ENCODE measurements around the gene HEPHL1.

Gene HEPHL1

DNA sequence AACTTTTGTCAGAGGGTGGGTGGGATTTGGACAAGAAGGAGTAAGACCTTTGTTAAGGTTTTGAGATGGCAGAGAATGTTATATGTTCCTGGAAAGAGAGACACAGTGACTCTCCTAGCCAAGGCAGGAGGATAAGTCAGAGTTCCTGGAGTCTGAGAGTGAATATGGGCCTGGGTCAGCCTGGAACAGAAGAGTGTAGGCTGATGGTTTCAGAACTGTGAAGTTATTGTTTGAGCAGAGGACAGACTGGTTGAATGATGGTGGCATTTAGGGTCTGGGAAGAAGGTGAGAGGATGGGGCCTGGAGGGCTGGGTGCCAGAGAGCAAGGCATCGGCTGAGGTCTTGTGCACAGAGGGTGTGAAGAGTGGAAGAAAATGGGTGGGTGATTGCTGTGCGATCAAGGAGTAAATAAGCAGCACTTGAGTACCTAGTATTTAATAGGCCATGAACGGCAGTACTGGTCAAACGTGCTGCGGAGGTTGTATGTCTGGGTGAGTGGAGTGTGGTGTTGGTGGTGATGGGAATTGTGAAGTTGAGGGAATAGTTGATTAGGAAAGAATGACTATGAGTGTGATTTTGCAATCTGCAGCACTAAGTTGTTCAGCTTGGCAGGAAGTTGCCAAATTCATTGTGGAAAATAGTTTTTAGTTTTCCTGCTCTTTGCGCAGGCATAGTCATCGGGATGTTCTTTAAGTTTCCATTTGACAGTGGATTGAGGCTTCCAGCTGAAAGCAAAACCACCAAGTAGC is 109.3 kb downstream of the HEPHL1 start:
- no peak for DNase-seq (ENCODE audit: low read depth in 2 of 2)

DNA sequence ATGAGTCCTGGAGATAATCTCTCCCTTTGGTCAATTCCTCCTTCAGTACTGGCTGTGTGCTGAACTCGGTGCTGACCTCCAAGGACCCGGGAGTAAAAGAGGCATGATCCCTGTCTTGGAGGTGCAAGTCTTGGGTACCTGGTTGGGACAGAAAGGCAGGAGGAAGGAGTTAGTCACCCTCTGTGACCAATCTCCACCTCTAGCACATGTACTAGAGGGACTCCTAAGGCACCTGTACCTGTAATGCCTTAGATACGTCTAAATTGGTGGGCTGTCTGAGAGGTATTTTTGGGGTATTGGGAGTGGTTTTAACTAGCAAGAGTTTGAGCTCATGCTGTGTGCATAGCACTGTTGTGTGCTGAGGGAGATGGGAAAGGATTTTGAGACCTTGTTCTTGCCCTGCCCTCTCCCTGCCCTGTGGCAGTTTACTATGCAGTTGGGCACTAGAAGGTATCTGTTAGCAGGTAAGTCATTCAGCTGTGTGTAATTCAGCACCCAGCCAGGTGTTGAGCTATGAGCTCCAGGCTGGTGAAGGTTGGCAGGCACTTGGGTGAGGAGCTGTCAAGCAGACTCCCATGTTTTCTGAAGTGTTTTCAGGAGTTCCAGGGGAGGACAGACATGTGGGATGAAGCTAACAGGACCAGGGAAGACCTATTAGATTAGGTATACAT is 110.0 kb downstream of the HEPHL1 start:
- DNase-seq (ENCODE audit: low read depth in 2 of 2) = no peak

DNA sequence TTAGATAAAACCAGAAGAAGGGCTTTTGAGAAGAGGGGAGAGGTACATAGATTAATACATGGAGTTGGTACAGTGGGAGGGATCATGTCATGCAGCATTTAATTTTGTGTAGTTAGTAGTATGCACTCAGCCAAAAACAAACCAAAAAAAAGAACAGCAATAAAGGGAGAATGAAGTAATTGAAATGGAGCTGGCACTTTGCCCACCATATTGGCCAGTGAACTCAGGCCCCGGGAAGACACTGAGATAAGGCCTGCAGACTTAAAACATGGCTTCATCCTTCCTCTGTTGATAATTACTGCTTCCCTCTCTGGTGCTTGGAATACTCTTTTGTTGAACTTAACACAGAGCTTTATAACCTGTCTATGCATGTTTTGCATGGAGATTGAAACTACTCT is 110.6 kb downstream of the HEPHL1 start:
- DNase-seq (ENCODE audit: low read depth in 2 of 2) = no peak

DNA sequence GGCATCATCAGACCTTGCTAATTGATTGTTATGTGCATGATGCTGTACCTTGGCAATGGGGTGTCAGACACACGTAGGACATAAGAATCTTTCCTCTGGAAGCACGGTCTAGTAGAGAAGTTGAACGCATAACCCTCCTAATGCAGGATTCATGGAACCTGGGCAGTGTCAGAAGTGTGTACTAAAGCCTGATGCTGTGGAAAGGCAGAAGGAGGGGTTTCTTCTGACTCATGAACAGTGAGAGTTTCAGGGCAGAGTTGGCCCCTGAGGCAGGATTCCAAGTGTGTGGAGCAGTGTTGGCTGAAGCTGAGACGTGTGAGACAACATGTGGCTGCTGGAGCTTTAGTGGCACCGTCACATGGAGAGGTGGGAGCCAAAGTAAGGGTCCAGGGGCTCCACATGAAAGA is 111.0 kb downstream of the HEPHL1 start:
- DNase-seq (ENCODE audit: low read depth in 2 of 2) = no peak

DNA sequence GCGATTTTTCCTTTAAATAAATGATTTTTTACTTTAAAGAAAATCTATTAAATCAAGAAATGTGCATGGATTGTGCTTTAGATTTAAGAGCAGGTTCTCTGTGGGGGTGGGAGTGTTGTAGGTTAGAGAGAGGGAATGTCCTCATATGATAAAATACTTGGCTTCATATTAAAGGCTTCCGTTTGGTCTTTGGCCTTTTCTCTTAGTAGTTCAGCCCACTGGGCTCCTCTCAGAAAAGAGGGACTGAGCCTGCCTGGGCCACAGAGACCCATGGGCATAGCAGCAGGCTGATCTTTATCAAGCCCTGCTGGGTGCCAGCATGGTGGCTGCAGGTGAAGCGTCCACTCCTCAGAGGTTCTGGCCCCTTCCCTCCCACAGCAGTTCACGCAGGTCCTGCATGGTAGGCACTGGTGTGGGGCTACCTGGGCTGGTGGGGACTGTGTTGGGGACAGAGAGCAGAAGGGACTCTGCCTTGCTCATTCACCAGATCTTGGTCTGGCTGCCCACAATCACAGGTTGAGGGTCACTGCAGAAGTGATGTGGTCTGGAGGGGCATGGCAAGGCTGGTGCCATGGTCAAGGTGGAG is 111.8 kb downstream of the HEPHL1 start:
- DNase-seq (ENCODE audit: low read depth in 2 of 2) = no peak

DNA sequence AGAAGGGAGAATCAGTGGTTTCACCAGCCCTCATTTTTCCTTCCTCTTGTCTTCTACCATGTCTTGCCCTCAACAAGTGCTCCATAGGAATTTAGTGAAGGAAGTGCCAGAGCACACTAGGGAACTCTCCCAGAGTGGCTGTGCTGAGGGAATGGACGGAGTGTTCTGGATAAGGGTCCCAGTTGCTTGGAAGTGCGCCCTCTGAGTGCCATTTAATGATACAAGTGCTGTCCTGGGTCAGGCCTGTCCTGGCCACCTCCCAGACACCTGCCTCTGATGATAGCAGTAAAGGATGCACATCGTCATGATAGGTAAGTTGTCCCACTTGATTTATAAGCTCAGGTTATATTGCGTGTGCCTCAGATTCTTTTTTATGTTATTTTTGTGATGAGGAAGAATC is 112.6 kb downstream of the HEPHL1 start:
- DNase-seq (ENCODE audit: low read depth in 2 of 2) = no peak

DNA sequence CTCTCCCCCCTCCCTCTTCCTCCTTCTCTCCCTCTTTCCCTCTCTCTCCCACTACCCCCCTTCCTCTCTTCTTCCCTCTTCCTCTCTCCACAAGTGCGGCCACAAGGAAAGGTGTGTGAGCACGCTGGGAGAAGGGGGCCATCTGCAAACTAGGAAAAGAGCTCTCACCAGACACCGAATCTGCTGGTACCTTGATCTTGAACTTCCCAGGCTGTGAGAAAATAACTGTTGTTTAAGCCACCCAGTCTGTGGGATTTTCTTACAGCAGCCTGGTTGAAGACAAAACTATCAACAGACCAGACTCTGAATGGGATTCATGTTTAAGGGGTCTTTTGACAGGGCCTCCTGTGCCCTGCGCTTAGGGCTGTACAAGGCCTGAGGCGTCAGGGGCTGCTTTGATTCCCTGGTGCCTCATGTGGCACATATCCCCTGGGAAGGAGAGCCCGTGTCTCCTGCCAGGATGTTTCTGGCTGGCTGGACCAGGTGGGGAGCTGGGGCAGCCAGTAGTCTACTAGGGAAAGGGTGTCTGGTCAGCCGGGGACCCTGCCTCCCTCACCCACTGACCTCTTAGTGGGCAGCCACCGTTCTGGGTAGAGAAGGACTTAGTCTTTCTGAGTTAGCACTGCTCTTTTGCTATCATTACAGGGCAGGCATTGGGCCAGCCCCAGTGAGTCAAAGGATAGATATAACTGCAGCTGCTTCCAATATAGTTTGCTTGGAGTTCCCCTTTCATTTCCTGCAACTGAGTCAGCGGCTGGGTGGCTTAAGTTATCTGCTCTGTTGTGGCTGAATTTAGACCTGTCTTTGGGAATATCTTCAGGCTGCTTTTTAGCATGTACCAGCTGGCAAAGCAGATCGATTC is 113.7 kb downstream of the HEPHL1 start:
- no peak for DNase-seq (ENCODE audit: low read depth in 2 of 2)

DNA sequence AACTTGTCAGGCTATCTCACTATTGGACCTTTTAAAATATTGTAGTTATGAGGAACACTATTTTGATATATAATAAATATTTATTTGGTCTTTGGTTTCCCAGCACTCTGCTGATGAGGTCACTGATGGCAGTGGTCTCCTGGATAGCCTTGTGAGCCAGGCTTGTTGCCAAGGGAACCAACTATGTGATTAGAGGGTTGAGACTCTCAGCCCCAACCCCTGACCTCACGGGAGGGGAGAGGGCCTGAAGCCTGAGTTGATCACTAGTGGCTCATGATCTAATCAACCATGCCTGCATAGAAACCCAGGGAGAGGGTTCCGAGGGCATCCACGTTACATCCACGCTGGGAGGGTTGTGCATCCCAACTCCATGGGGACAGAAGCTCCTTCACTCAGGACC is 118.3 kb downstream of the HEPHL1 start:
- DNase-seq (ENCODE audit: low read depth in 2 of 2) = no peak

DNA sequence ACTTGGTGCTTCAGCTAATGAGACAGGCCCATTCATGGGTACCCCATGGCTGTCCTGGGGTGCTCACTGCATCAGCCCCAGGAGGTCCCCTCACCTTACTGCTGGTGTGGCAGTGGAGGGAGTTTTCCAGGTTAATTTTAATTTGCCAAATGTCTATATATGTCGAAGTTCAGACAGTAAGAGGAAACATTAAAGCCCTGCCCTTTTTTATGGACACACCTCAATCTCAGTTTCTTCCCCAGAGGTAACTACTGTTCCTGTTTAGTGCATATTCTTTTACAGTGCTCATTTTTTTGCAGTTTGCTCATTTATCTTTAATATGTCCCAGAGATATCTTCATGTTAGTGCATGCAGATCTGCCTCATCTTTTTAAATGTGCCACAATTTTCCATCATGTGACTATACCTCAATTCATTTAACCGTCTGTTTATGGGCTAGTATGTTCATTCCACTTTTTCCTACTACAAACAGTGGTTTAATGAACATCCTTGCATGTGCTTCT is 119.1 kb downstream of the HEPHL1 start:
- DNase-seq (ENCODE audit: low read depth in 2 of 2) = no peak

DNA sequence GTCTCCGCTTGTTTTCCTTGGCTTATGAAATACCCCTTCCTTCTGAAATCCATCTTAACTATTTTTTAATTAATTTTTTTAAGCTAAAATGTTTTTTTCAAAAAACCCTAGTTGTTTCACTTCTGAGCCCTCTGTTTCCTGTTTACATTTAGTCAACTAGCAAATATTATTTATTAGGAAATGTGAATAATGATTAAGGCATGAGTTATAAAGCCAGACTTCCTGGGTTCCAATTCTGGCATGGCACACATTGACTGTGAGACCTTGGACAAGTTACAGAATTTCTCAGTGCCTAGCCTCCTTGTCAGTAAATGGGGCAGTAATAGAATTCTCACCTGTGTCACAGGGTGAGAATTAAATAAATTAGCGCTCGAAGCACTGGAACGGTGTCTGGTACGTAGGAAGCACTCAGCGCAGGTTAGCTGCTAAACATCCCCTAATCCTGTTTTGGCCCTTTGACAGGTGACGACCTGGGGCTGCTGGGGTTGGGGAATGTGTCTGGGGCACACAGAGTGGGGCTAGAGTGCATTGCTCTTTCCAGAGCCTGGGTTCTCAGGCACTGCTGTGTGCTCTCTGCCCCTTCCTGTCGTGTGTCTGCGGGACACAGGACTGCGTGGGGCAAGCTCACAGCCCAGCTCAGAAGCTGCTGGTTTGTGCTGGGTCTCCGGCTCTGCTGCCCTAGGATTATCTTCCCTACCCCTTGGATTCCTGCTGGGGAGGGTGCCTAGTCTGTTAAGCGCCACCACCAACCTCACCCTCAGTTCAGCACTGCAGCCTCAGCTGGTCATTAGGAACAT is 120.6 kb downstream of the HEPHL1 start:
- no peak for DNase-seq (ENCODE audit: low read depth in 2 of 2)

DNA sequence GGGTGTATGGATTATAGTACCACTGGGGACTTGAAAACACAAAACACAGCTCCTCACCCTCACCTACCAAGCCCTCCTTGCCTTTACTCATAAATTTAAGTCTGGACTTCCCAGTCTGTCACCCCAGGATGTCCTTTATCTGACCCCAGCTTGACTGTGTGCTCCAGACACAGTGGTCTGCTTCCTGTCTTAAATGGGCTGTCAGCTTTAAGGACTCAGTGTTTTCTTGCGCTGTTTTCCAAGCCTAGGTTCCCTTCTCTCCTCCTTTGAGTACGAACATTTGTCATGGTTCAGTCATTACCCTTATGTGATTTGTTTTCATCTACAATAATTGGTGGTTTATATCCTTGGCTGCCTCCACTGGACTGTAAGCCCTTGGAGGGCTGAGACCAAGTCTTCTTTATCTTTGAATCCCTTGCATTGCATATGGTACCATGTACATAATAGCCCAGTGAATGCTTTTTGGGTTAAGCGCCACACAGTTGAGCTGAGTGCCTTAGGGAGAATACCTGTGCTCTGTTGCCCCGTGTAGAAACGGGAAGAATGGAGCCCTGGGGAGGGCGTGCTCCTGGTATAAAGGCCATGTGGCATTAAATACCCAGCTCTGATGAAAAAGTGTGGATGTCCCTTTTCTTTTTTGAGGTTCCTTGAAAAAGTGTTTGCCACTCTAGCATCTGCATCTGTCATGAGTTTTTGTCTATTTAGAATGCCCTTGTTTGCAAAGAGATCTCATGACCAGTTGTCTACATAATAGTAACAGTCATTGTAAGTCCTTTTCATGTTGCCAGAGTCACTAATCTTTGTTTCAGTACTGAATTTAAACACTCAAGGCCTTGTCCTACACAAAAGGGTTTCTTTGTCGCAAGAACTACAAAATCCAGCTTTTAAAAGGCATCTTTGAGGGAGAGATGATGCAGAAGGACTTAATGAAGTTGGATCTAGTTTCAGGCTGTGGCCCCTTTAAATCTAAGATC is 121.4 kb downstream of the HEPHL1 start:
- no peak for DNase-seq (ENCODE audit: low read depth in 2 of 2)

DNA sequence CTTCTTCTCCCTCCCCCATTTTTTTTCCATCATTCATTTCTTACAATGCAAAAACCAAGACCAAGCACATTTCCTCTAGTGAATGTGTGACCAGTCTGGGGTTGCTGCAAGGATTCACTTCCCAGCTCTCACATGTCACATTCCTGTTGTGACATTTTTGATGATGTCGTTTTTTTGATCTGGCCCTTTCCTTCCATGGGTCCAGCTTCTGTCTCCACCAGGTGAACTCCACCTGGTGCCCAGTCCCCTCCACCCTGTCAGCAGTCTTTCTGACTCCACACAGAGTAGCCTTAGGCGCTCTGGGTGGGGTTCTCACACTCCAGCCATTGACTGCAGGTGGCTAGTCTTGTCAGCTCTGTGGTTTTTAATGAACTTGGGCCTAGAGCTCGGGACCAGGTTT is 123.1 kb downstream of the HEPHL1 start:
- DNase-seq (ENCODE audit: low read depth in 2 of 2) = no peak

DNA sequence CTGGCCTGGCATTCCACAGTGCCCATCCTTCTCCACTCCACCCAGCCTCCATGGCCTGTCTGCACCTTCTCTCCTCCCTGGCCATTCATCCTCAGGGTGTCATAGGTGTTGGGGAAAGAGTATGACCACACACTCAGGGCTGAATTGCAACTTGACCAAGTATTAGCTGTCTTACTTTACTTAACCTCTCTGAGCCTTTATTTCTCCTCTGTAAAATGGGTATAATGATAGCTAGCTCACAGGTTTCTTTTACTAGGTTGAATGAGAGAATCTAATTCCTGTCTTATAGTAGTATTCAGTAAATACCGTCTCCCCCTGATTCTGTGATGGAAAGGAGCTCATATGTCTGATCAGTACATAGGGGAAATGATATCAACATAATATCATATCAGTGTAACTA is 123.5 kb downstream of the HEPHL1 start:
- no peak for DNase-seq (ENCODE audit: low read depth in 2 of 2)

DNA sequence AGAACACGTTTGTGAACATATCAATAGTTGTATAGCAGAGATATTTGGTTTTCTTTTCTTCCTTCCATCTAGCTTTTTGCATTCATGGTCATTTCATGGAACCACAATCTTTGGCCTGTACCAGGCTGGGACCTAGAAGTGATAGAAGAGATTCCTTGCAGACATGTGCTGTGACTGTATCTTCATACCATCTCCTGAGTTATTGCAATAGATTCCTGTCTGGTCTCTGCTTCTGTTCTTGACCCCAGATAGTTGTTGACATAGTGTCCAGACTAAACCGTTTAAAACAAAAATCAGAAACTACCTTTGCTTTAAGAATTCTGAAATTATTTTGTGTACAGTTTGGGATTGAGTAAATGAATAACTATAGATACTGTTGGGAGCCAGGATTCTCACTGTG is 124.3 kb downstream of the HEPHL1 start:
- DNase-seq (ENCODE audit: low read depth in 2 of 2) = no peak

DNA sequence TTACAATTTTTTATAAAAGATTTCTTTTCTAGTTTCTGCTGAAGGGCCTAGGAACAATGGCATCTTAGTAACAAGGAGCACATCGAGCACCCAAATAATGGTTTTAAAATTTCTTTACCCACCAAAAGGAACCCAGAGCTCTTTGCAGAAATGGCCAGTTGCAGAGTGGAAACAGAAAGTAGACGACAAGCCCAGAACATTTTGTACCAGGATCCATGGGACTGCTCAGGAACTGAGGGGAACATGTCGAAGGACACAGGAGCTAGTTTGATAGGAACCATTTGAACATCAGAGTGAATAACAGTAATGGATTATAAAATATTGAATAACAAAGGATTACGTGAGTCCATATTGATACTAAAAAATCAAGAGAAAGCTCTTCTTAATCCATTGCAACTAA is 124.8 kb downstream of the HEPHL1 start:
- no peak for DNase-seq (ENCODE audit: low read depth in 2 of 2)

DNA sequence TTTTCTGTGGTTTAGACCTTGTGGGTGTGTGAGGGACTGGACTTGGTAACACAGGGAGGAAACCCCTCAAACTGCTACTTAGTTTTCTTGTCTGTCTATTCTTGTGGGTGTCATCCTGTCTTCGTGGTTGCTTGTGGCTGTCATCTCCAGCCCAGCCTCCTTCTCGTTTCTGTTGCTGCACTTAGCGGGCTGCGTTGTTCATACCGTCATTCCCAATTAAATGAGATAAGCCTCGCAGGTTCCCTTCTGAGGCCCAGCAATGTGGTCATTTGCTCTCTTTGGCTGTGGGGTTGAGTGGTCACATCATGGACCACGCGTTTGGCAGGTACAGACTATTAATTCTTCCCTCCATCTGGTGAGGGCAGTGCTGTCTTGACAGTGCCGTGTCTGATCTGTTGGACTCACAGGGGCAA is 126.3 kb downstream of the HEPHL1 start:
- DNase-seq (ENCODE audit: low read depth in 2 of 2) = no peak

DNA sequence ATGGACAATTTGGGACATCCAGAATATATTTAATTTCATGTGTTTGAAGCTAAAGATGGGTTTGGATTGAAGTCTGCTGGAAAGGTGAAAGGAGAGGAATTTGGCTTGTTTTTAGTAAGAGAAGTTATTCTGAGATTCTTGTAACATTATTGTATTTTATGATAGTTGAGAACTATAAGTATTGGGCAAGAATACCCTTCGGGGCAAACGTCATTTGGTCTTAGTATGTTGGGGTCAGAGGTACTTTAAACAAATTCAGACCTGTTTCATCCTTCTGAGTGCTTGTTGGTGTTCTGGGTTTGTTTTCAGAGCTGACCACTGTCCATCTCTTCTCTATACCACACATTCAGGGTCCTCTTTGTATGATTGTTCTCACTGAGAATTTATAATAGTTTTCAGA is 127.0 kb downstream of the HEPHL1 start:
- no peak for DNase-seq (ENCODE audit: low read depth in 2 of 2)

DNA sequence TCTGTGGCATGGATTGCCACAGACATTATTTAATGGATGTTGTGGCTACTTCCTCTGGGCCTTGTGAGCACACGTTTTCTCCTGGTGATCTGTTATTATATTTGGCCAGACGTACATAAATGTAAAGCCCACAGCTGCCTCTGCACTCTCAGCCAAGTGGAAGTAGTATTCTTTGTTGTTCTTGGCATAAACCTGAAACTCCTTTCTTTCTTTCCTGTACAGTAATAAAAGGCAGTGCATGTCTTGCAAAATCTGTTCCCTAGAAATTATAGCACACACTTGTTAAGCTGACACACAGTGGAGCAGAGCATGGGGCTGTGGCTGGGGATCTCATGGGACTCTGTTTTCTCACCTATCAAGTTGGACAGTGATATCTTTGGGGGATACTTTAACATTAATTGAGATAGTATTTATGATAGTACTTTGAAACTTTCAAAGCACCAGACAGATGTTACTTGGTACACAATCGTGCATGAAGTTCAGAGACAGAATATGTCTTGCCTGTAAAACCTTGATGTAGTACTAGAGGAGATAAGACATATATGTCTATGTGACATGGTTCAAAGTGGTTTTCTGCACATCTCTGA is 128.4 kb downstream of the HEPHL1 start:
- no peak for DNase-seq (ENCODE audit: low read depth in 2 of 2)

DNA sequence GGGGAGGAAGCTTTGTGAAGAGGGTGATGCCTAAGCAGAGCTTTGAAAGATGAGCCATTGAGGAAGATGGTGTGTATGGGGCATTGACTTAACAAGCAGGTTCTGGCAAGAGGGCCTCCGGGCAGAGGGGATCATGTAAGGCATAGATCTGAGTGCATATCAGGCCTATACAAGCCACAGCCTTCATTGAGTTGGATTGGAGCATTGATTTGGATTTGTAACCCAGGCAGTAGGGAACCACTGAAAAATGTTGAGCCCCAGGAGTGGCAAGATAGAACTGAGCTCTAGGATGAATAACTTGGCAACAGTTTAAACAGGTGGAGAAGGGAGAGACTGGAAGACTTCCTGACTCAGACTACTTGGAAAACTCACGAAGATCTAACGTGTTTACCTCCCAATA is 128.9 kb downstream of the HEPHL1 start:
- DNase-seq (ENCODE audit: low read depth in 2 of 2) = no peak

Measured in stimulated activated CD8-positive, alpha-beta memory T cell treated with anti-CD3 and anti-CD28 coated beads, Interleukin-2, amount 100 ng/mL, for 1 hour (primary cell).